Esophagus muscularis mucosa (tissue), 4 donors: ENCODE data around the gene TBC1D3E. TPM values are rescaled to one million over a fixed set of nuclear protein-coding genes. Genes with fewer than 3 reads are reported as not detected.
"Not testable (repeated sequence)": the region's sequence is repeated elsewhere in the genome, so short reads cannot be mapped to it uniquely, and the experiment has no call there.

Source experiments
- DNase-seq: peaks from one replicate; pipeline ENCODE4 v3.0.0-alpha.2; 2017; ENCODE audit errors: extremely low spot score
- H3K27ac ChIP-seq, 4 donors: fragments of 200-600 bp; sonication (generic); replicated peaks in 1 of 4; 1 replicate in 3 of 4; 2 replicates in 1 of 4; pipeline ENCODE4 v1.5.1; 2016 to 2019; ENCODE audit warnings: mild to moderate bottlenecking in 1 of 4
- H3K27me3 ChIP-seq, 4 donors: fragments of 200-600 bp; sonication (generic); one replicate each; pipeline versions ENCODE4 v1.5.1 to v1.6.0; 2016 to 2019
- H3K36me3 ChIP-seq, 4 donors: fragments of 200-600 bp; sonication (generic); one replicate each; pipeline ENCODE4 v1.5.1; 2016 to 2019
- H3K4me1 ChIP-seq, 4 donors: fragments of 200-600 bp; sonication (generic); one replicate each; pipeline ENCODE4 v1.5.1; 2016 to 2019
- H3K4me3 ChIP-seq, 4 donors: fragments of 200-600 bp; sonication (generic); 1 replicate in 2 of 4; 2 replicates in 2 of 4; pipeline ENCODE4 v1.5.1; 2016 to 2019; ENCODE audit warnings: mild to moderate bottlenecking in 4 of 4, moderate library complexity in 1 of 4
- H3K9me3 ChIP-seq, 4 donors: fragments of 200-600 bp; sonication (generic); 1 replicate in 3 of 4; 2 replicates in 1 of 4; pipeline ENCODE4 v1.5.1; 2016 to 2019
- WGBS: methylation state at CpG from one replicate; pipeline ENCODE4 v1.1.5; 2018; 5-methylcytosine and 5-hydroxymethylcytosine counted together
- intact Hi-C: fragments of 100-400 bp; cut with DNase I; formaldehyde crosslinking; loops from one replicate; pipeline ENCODE4 v1.15.1; 2023
- small RNA-seq, 3 donors: library from RNA; depleted of rRNA; stranded (forward); fragments of <200 nt; gene quantifications; one replicate each; pipeline ENCODE3, GENCODE V24; 2016
- total RNA-seq, 4 donors: library from RNA; depleted of rRNA; stranded (reverse); fragments of >200 nt; gene quantifications; one replicate each; pipeline versions ENCODE4 v1.1.0 to v1.2.1, GENCODE V29; 2016

Gene TBC1D3E
- not detected for total RNA-seq

- intact Hi-C loops, DNase-seq, H3K27me3 ChIP-seq, H3K36me3 ChIP-seq, H3K9me3 ChIP-seq, H3K27ac ChIP-seq, H3K4me1 ChIP-seq, H3K4me3 ChIP-seq: not testable (repeated sequence)
- WGBS: no CpG with 5 or more reads among the region's 9 CpGs
Observed at GRCh38 chr17:38127651-38128050, at the start of gene TBC1D3E. TSS of gene TBC1D3E (plus strand) at chr17:38127951. CDS start at chr17:38129496, 1,545 bp downstream.

GRCh38 chr17:38087344-38087743, 40.4 kb upstream of the TBC1D3E start:
- H3K4me3 ChIP-seq, DNase-seq, intact Hi-C loops, H3K36me3 ChIP-seq, H3K27ac ChIP-seq, H3K9me3 ChIP-seq, H3K27me3 ChIP-seq, H3K4me1 ChIP-seq: not testable (repeated sequence)
- no CpG with 5 or more reads among the region's 1 CpG for WGBS

GRCh38 chr17:38088120-38088519, 39.6 kb upstream of the TBC1D3E start:
- H3K4me1 ChIP-seq, H3K9me3 ChIP-seq, H3K36me3 ChIP-seq, H3K27ac ChIP-seq, intact Hi-C loops, DNase-seq, H3K4me3 ChIP-seq, H3K27me3 ChIP-seq: not testable (repeated sequence)
- WGBS: no CpG with 5 or more reads among the region's 10 CpGs

GRCh38 chr17:38094059-38094694, 33.6 kb upstream of the TBC1D3E start:
- H3K27ac ChIP-seq, DNase-seq, H3K4me3 ChIP-seq, H3K36me3 ChIP-seq, H3K9me3 ChIP-seq, H3K27me3 ChIP-seq, intact Hi-C loops, H3K4me1 ChIP-seq: not testable (repeated sequence)
- WGBS: no CpG with 5 or more reads among the region's 2 CpGs

- H3K36me3 ChIP-seq, H3K27ac ChIP-seq, H3K27me3 ChIP-seq, H3K9me3 ChIP-seq, DNase-seq, intact Hi-C loops, H3K4me1 ChIP-seq, H3K4me3 ChIP-seq: not testable (repeated sequence)
- no CpG with 5 or more reads among the region's 1 CpG for WGBS
Observed at GRCh38 chr17:38099262-38099661, 28.5 kb upstream of the TBC1D3E start.

- H3K4me3 ChIP-seq, H3K27me3 ChIP-seq, intact Hi-C loops, H3K4me1 ChIP-seq, H3K27ac ChIP-seq, DNase-seq, H3K9me3 ChIP-seq, H3K36me3 ChIP-seq: not testable (repeated sequence)
- WGBS: no CpG with 5 or more reads among the region's 1 CpG
Observed at GRCh38 chr17:38119829-38120228, 7.9 kb upstream of the TBC1D3E start.

- intact Hi-C loops: not testable (repeated sequence)
Observed at GRCh38 chr17:38134860-38135259, 7.1 kb downstream of the TBC1D3E start.

More at GRCh38 chr17:38134860-38135259, 7.1 kb downstream of the TBC1D3E start:
- H3K4me1 ChIP-seq, H3K27me3 ChIP-seq, DNase-seq, H3K27ac ChIP-seq, H3K9me3 ChIP-seq, H3K4me3 ChIP-seq, H3K36me3 ChIP-seq: not testable (repeated sequence)
- no CpG with 5 or more reads among the region's 16 CpGs for WGBS

Small RNAs within 50 kb of the gene (small RNA-seq; reads per million reads assigned to genes)
- gene RF00019 (0 reads per million in 3 donors), gene RNA5SP526 (0 reads per million in 3 donors)

Other genes starting within 250 kb of the TBC1D3E start
- gene TBC1D3K, start 203.5 kb upstream of the TBC1D3E start, total RNA-seq: not detected
- gene TBC1D3L, start 138.9 kb upstream of the TBC1D3E start, total RNA-seq: 10 to 100 TPM in 2 of 4 donors, 1 to 10 TPM in 2; 6.5 to 12.5 (median 9.5) TPM
- under 1 TPM in 1 of 4 donors, not detected in 3; 0.40 TPM for gene TBC1D3D, start 124.0 kb upstream of the TBC1D3E start, total RNA-seq
- not detected for gene TBC1D3C, start 59.3 kb upstream of the TBC1D3E start, total RNA-seq
- not detected for gene TBC1D3, start 64.6 kb downstream of the TBC1D3E start, total RNA-seq
- gene MRPL45, start 169.2 kb downstream of the TBC1D3E start, total RNA-seq: 10 to 100 TPM; 27.6 to 35.3 (median 29.2) TPM
- under 1 TPM in 2 of 4 donors, not detected in 2; under 0.01 to 0.29 TPM for gene GPR179, start 216.0 kb downstream of the TBC1D3E start, total RNA-seq
- 10 to 100 TPM; 11.2 to 18.9 (median 13.5) TPM for gene SOCS7, start 223.9 kb downstream of the TBC1D3E start, total RNA-seq